MM.1S (cell line): ENCODE measurements around the gene GDPD5.

ENCODE experiments used
- EZH2 ChIP-seq: fragments of 300-600 bp; sonication (generic); optimal IDR thresholded peaks from 2 replicates; pipeline ENCODE3; 2017; ENCODE audit warnings: low read depth, mild to moderate bottlenecking, antibody characterized with exemption, low read length, mixed read lengths
- EZH2phosphoT487 ChIP-seq: fragments of 300-600 bp; sonication (generic); IDR thresholded peaks from 2 replicates; pipeline ENCODE4 v1.6.1; 2018; ENCODE audit warnings: antibody characterized with exemption, low read length

DNA sequence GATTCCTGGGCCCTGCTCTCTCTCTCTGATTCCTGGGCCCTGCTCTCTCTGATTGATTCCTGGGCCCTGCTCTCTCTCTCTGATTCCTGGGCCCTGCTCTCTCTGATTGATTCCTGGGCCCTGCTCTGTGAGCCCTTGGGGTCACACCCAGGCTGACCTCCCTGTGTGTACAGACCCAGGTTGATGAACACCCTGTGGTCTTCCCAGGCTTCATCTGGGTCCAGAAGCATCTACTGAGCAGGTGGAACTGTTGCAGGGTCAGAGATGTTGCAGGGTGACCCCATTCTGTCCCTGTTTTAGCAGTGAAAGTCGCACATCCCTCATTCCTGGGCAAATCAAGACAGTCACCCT lies 16.3 kb upstream of the GDPD5 start:
- TF ChIP-seq EZH2 (no peak), EZH2phosphoT487 (no peak)
